Fibroblast of mammary gland (primary cell): ENCODE data around the gene CRABP1.

Experiments used
- DNase-seq: peaks from one replicate; pipeline ENCODE4 v3.0.0-alpha.2; 2010; ENCODE audit warnings: low read depth
- H3K4me3 ChIP-seq: 2 replicates; pipeline ENCODE4 v1.5.1; 2011; ENCODE audit warnings: low read depth, mild to moderate bottlenecking, low read length, moderate library complexity; ENCODE audit not compliant: control insufficient read depth
- CTCF ChIP-seq: conservative IDR thresholded peaks from 2 replicates; pipeline ENCODE4 v1.5.1; 2011; ENCODE audit warnings: low read depth, low read length, inconsistent platforms; ENCODE audit not compliant: control insufficient read depth, insufficient read depth

The CRABP1 gene

GRCh38 chr15:78387246-78388037 lies 47.3 kb downstream of the CRABP1 start:
- no peak for DNase-seq
- no peak for TF ChIP-seq CTCF
- H3K4me3 ChIP-seq, result no peak overlapping the region

- no peak overlapping the region for H3K4me3 ChIP-seq
- DNase-seq, result no peak
- TF ChIP-seq CTCF, result no peak
These were observed 48.7 kb downstream of the CRABP1 start for GRCh38 chr15:78388865-78389264.

- DNase-seq, result no peak
- H3K4me3 ChIP-seq, result no peak overlapping the region
- no peak for TF ChIP-seq CTCF
These were observed 49.2 kb downstream of the CRABP1 start for GRCh38 chr15:78389322-78389721.

- no peak overlapping the region for H3K4me3 ChIP-seq
- DNase-seq, result no peak
- TF ChIP-seq CTCF, result no peak
These were observed 49.6 kb downstream of the CRABP1 start for GRCh38 chr15:78389738-78390137.

GRCh38 chr15:78390242-78390641 lies 50.1 kb downstream of the CRABP1 start:
- TF ChIP-seq CTCF, result no peak
- DNase-seq, result no peak
- no peak overlapping the region for H3K4me3 ChIP-seq

- H3K4me3 ChIP-seq, result no peak overlapping the region
- DNase-seq, result peak; percentile 44
- TF ChIP-seq CTCF, result no peak
These were observed 50.7 kb downstream of the CRABP1 start for GRCh38 chr15:78390826-78391225.

GRCh38 chr15:78391781-78392180 lies 51.6 kb downstream of the CRABP1 start:
- TF ChIP-seq CTCF, result no peak

More at GRCh38 chr15:78391781-78392180, 51.6 kb downstream of the CRABP1 start:
- no peak for DNase-seq
- H3K4me3 ChIP-seq, result no peak overlapping the region
